ENCODE results near the gene EIF4G2.

- TF ChIP-seq CTCF (conservative IDR thresholded peaks at IDR 0.05; ENCODE audit: low read depth in 2 of 2) (no peak), POLR2AphosphoS5 (IDR thresholded peaks at IDR 0.05; ENCODE audit: low read depth) (no peak), EZH2 (IDR thresholded peaks at IDR 0.05; ENCODE audit: low read depth, unreplicated experiment) (no peak), REST (IDR thresholded peaks at IDR 0.05; ENCODE audit: unreplicated experiment) (no peak)
Observed at GRCh38 chr11:10838083-10838482, 29.4 kb upstream of the EIF4G2 start.

All from GM23338 (cell line).